ENCODE data around the gene NOC4L. TPM values are rescaled to one million over a fixed set of nuclear protein-coding genes. Genes with fewer than 3 reads are reported as not detected.

Gene NOC4L
- total and polyA plus RNA-seq, 2 experiments from 2014 or later, result 42.4 to 54.7 TPM

GRCh38 chr12:132186857-132187620, 42.8 kb downstream of the NOC4L start:
- no peak overlapping the region for H3K27ac ChIP-seq (ENCODE audit: low read depth)
- no peaks in the 10 kb centered on the region for H4K20me1 ChIP-seq (replicated peaks; ENCODE audit: insufficient read depth)
- peaks cover 58% of the 10 kb centered on the region for H3K27me3 ChIP-seq (ENCODE audit: insufficient read depth)
- H3K4me3 ChIP-seq, result no peak overlapping the region
- peaks cover 12% of the 10 kb centered on the region; the same call in 2 of the 3 replicates for H3K9me3 Mint-ChIP-seq
- H3K36me3 ChIP-seq (ENCODE audit: insufficient read depth), result no peaks in the 10 kb centered on the region
- H3F3A ChIP-seq (replicated peaks; ENCODE audit: low read depth), result 0 out of 2 replicates have a peak, but pooled peaks cover 2% of the 10 kb centered on the region
- no peak overlapping the region for H3K4me2 ChIP-seq
- no peak overlapping the region for H3K27ac Mint-ChIP-seq
- no peak overlapping the region for H3K4me3 Mint-ChIP-seq
- ATAC-seq, result no peak
- no peaks in the 10 kb centered on the region for H3K9me2 ChIP-seq (ENCODE audit: insufficient read depth)
- H3K27me3 Mint-ChIP-seq (ENCODE audit: insufficient read depth, low read depth, poor library complexity), result peaks cover 65% of the 10 kb centered on the region
- no peaks in the 10 kb centered on the region for H3K79me2 ChIP-seq (replicated peaks; ENCODE audit: insufficient read depth)
- TF ChIP-seq, protein P1, sequence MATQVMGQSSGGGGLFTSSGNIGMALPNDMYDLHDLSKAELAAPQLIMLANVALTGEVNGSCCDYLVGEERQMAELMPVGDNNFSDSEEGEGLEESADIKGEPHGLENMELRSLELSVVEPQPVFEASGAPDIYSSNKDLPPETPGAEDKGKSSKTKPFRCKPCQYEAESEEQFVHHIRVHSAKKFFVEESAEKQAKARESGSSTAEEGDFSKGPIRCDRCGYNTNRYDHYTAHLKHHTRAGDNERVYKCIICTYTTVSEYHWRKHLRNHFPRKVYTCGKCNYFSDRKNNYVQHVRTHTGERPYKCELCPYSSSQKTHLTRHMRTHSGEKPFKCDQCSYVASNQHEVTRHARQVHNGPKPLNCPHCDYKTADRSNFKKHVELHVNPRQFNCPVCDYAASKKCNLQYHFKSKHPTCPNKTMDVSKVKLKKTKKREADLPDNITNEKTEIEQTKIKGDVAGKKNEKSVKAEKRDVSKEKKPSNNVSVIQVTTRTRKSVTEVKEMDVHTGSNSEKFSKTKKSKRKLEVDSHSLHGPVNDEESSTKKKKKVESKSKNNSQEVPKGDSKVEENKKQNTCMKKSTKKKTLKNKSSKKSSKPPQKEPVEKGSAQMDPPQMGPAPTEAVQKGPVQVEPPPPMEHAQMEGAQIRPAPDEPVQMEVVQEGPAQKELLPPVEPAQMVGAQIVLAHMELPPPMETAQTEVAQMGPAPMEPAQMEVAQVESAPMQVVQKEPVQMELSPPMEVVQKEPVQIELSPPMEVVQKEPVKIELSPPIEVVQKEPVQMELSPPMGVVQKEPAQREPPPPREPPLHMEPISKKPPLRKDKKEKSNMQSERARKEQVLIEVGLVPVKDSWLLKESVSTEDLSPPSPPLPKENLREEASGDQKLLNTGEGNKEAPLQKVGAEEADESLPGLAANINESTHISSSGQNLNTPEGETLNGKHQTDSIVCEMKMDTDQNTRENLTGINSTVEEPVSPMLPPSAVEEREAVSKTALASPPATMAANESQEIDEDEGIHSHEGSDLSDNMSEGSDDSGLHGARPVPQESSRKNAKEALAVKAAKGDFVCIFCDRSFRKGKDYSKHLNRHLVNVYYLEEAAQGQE (IDR thresholded peaks at IDR 0.05; ENCODE audit: unreplicated experiment), result no peak
- TF ChIP-seq ETS1 (IDR thresholded peaks at IDR 0.05) (no peak), STAT1 (IDR thresholded peaks at IDR 0.05; ENCODE audit: unreplicated experiment) (no peak), EZH2phosphoT487 (IDR thresholded peaks at IDR 0.05; ENCODE audit: unreplicated experiment) (no peak), CREB1 (CRISPR knock-in tag; IDR thresholded peaks at IDR 0.05; ENCODE audit: low read depth) (no peak), JUNB (IDR thresholded peaks at IDR 0.05; ENCODE audit: unreplicated experiment) (no peak), POLR2AphosphoS5 (IDR thresholded peaks at IDR 0.05; ENCODE audit: low read depth) (no peak), ZNF114 (CRISPR knock-in tag; IDR thresholded peaks at IDR 0.05) (no peak), NANOG (IDR thresholded peaks at IDR 0.05; ENCODE audit: borderline replicate concordance) (no peak), ZNF331 (CRISPR knock-in tag; IDR thresholded peaks at IDR 0.05; ENCODE audit: low read depth) (no peak), EZH2 (IDR thresholded peaks at IDR 0.05; ENCODE audit: low read depth, unreplicated experiment) (no peak), ZNF462 (CRISPR knock-in tag; IDR thresholded peaks at IDR 0.05) (no peak)
- TF ChIP-seq, protein P2, sequence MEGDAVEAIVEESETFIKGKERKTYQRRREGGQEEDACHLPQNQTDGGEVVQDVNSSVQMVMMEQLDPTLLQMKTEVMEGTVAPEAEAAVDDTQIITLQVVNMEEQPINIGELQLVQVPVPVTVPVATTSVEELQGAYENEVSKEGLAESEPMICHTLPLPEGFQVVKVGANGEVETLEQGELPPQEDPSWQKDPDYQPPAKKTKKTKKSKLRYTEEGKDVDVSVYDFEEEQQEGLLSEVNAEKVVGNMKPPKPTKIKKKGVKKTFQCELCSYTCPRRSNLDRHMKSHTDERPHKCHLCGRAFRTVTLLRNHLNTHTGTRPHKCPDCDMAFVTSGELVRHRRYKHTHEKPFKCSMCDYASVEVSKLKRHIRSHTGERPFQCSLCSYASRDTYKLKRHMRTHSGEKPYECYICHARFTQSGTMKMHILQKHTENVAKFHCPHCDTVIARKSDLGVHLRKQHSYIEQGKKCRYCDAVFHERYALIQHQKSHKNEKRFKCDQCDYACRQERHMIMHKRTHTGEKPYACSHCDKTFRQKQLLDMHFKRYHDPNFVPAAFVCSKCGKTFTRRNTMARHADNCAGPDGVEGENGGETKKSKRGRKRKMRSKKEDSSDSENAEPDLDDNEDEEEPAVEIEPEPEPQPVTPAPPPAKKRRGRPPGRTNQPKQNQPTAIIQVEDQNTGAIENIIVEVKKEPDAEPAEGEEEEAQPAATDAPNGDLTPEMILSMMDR (conservative IDR thresholded peaks at IDR 0.05; ENCODE audit: low read depth in 2 of 2), result no peak
- H3K36me3 Mint-ChIP-seq (ENCODE audit: low read depth), result peaks cover 4% of the 10 kb centered on the region; the same call in 1 of the 3 replicates
- H3K4me1 ChIP-seq (ENCODE audit: insufficient read depth), result peaks cover 4% of the 10 kb centered on the region; the same call in 1 of the 2 replicates
- DNase-seq (ENCODE audit: low spot score), result no peak
- H3K4me1 Mint-ChIP-seq, result peaks cover 10% of the 10 kb centered on the region
- no peak overlapping the region for H2AFZ ChIP-seq

Data from GM23338 (cell line).